Fibroblast of villous mesenchyme (primary cell): Measurements from ENCODE around the gene DERL3. TPM values are rescaled to one million over a fixed set of nuclear protein-coding genes. Genes with fewer than 3 reads are reported as not detected.

Experiments used
- DNase-seq: peaks from one replicate; pipeline ENCODE4 v3.0.0-alpha.2; 2010; ENCODE audit warnings: low read depth
- H3K4me3 ChIP-seq: 2 replicates; pipeline ENCODE4 v1.5.1; 2011; ENCODE audit warnings: low read depth, mild to moderate bottlenecking, low read length
- total RNA-seq: library from RNA; depleted of rRNA; stranded (reverse); fragments of >200 nt; gene quantifications from 2 replicates; pipeline ENCODE4 v1.2.3, GENCODE V29; 2012
- TF ChIP-seq, protein P1 (sequence below): IDR thresholded peaks from 2 replicates; pipeline ENCODE4 v1.5.1; 2012; ENCODE audit warnings: low read depth, mild to moderate bottlenecking, low read length; ENCODE audit not compliant: insufficient read depth

DERL3 gene
- total RNA-seq = 0.32 and 0.86 TPM in 2 replicates

DNA sequence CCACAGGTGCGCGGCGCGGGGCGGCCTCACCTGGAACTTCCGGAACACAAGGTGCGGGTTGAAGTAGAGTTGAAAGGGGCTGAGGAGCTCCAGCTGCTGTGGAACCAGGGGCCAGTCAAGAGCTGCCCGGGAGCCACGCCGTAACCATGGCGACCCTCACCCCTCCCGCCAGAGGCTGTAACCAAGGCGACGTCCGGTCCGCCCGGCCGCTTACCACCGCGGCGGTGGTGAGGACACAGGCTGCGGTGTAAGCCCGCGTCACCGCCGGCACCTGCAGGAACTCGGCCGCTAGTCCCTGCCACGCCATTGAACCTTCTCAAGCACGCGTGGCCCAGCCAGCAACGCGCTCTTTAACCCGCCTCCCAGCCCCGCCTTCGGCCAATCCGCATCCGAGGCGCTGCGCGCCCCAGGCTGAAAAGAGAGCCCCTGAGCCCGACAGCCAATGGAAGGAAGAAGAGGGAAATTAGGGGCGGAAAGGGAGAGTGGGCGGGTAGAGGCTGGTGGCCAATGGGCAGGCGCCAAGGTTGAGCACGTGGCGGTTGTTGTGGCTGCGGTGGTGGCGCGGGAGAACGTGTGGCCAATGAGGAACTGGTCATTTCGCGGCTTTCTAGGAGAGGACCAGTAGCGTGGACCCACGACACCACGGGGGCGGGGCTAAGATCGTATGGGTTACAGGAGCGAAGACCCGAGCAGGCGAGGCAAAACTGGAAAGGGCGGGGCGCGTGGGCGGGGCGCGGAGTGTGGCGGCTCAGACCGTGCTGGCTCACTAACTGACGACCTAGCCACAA lies at the start of gene DERL3:
TSS of gene DERL3 (minus strand) at position 326 of the 788 bp plus-strand sequence. CDS start at position 307, 19 bp downstream.
- DNase-seq = peak; percentile 98
- H3K4me3 ChIP-seq = peak within 1 kb of the TSS; percentile 55
- TF ChIP-seq, protein P1, sequence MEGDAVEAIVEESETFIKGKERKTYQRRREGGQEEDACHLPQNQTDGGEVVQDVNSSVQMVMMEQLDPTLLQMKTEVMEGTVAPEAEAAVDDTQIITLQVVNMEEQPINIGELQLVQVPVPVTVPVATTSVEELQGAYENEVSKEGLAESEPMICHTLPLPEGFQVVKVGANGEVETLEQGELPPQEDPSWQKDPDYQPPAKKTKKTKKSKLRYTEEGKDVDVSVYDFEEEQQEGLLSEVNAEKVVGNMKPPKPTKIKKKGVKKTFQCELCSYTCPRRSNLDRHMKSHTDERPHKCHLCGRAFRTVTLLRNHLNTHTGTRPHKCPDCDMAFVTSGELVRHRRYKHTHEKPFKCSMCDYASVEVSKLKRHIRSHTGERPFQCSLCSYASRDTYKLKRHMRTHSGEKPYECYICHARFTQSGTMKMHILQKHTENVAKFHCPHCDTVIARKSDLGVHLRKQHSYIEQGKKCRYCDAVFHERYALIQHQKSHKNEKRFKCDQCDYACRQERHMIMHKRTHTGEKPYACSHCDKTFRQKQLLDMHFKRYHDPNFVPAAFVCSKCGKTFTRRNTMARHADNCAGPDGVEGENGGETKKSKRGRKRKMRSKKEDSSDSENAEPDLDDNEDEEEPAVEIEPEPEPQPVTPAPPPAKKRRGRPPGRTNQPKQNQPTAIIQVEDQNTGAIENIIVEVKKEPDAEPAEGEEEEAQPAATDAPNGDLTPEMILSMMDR = no peak

DNA sequence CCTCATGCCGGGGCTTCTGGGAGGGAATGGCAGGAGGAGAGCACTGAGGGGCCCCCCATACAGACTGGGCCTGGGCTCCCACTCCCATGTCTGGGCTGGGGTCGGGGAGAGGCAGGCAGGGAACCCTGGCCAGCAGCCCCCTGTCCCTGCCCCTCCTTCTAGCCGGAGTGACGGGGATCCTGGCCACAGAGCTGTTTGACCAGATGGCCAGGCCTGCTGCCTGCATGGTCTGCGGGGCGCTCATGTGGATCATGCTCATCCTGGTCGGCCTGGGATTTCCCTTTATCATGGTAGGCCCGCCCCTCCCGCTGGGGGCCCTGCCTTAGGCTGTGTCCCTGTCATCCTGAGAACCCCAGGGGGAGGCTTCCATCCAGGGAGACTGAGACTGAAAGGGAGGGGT lies 45.3 kb upstream of the DERL3 start:
- H3K4me3 ChIP-seq = no peak overlapping the region
- DNase-seq = no peak

DNA sequence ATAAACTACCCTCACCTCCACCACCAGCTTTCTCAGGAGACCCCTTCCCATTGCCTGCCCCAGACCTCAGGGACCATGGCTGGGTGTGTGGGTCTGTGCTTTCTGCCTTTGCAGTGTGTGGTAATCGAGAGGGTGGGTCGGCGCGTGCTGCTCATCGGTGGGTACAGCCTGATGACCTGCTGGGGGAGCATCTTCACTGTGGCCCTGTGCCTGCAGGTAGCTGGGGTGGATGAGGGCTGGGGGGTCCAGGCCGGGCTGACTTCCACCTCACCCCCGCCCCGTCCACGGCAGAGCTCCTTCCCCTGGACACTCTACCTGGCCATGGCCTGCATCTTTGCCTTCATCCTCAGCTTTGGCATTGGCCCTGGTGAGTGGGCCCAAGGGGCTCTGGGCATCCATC lies 44.9 kb upstream of the DERL3 start:
- H3K4me3 ChIP-seq = no peak overlapping the region
- TF ChIP-seq, protein P1 = no peak
- no peak for DNase-seq

More for the DNA sequence above, 45.3 kb upstream of the DERL3 start:
- TF ChIP-seq, protein P1 = no peak

DNA sequence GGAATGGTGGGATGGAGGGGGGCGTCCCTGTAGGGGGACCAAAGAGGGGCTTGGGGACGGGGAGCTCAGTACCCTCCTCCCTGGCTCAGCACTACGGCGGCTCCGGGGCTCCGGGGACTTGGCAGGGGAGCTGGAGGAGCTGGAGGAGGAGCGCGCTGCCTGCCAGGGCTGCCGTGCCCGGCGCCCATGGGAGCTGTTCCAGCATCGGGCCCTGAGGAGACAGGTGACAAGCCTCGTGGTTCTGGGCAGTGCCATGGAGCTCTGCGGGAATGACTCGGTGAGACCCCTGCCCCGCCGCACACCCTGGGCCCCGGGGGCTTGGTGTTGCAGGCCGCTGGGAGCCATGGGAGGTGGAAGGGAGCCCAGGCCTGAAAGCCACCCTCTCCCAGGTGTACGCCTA lies 43.6 kb upstream of the DERL3 start:
- H3K4me3 ChIP-seq = no peak overlapping the region
- TF ChIP-seq, protein P1 = no peak
- DNase-seq = no peak

DNA sequence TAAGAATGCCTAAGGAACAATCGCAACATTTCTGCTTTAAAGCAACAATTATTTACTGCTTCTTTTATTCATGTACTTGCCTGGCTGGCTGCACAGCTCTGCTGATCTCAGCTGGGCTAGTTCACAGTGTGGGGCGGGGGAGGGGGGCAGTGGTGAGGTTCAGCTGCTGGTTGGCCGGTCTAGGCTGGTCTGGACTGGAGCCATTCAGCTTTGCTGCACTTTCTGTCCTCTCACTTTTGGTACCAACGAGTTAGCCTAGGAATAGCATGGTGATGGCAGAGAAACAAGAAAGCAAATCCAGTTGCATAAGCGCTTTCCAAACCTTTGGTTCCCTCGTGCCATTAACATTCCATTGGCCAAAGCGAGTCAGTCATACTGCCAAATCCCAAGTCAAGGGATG lies 39.4 kb upstream of the DERL3 start:
- H3K4me3 ChIP-seq = no peak overlapping the region
- TF ChIP-seq, protein P1 = no peak
- DNase-seq = no peak

DNA sequence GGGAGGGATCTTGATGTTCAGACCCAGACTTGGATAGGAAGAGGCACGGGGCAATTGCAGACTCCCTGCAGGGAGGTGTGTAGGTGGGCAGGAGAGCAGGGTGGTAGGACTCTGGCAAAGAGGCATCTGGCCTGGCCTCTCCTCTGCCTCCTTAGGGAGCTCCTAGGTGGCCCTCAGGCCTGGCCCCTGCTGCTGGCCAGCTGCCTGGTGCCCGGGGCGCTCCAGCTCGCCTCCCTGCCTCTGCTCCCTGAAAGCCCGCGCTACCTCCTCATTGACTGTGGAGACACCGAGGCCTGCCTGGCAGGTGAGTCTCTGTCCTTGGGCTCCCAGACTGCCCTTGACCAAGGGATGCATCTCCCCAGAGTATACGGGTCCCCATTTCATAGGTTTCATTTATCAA lies 38.8 kb upstream of the DERL3 start:
- TF ChIP-seq, protein P1 = no peak
- no peak overlapping the region for H3K4me3 ChIP-seq
- no peak for DNase-seq

DNA sequence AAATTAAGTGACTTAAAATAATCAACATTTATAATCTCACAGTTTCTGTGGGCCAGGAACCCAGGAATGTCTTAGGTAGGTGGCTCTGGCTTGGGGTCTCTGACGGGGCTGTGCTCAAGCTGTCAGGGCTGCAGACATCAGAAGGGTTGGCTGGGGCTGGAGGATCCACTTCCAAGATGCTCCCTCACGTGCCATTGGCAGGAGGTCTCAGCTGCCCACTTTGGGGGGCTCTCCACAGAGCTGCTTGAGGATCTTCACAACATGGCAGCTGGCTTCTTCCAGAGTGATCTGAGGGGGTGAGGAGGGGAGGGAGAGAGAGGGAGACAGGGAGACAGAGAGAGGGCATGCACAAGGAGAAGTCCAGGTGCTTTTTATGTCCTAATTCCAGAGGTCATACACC lies 37.0 kb upstream of the DERL3 start:
- H3K4me3 ChIP-seq = no peak overlapping the region
- DNase-seq = no peak
- TF ChIP-seq, protein P1 = no peak
